Tracheal epithelial cell (primary cell): ENCODE results near the gene DHX58. TPM values are rescaled to one million over a fixed set of nuclear protein-coding genes. Genes with fewer than 3 reads are reported as not detected.

Source experiments
- total RNA-seq: library from RNA; depleted of rRNA; stranded (reverse); fragments of >200 nt; gene quantifications from 2 replicates; pipeline ENCODE4 v1.2.1, GENCODE V29; 2014

DHX58 gene
- 6.0 and 10.8 TPM in 2 replicates for total RNA-seq

GRCh38 chr17:42112552-42113176, at the start of gene DHX58:
Gene DHX58, minus strand, starts transcription at chr17:42112714. Its CDS starts 822 bp downstream, at chr17:42111892.

GRCh38 chr17:42122371-42123303, 10.1 kb upstream of the DHX58 start, which contains the start of gene HSPB9:
Gene HSPB9, plus strand, starts transcription at chr17:42122804. Its CDS starts 47 bp downstream, at chr17:42122851.

GRCh38 chr17:42120770-42121769, 8.6 kb upstream of the DHX58 start, which contains the start of gene KAT2A:
Gene KAT2A, minus strand, starts transcription at chr17:42121367. Its CDS starts 63 bp downstream, at chr17:42121304.

GRCh38 chr17:42097691-42098631, 14.6 kb downstream of the DHX58 start, which contains the start of gene ZNF385C:
Gene ZNF385C, minus strand, starts transcription at chr17:42098473. Its CDS starts 35,417 bp downstream, at chr17:42063056.

Other genes with a start within 250 kb of the DHX58 start
- 30.6 and 40.3 TPM in 2 replicates for gene KLHL11, start 247.3 kb downstream of the DHX58 start, total RNA-seq
- 106 and 230 TPM in 2 replicates for gene ACLY, start 193.8 kb downstream of the DHX58 start, total RNA-seq
- 0.72 TPM in 1 of 2 replicates, not detected in the other for gene ODAD4, start 182.1 kb downstream of the DHX58 start, total RNA-seq
- 22.0 and 36.4 TPM in 2 replicates for gene CNP, start 145.9 kb downstream of the DHX58 start, total RNA-seq
- 41.1 and 48.0 TPM in 2 replicates for gene DNAJC7, start 95.3 kb downstream of the DHX58 start, total RNA-seq
- gene NKIRAS2, start 92.6 kb downstream of the DHX58 start, total RNA-seq = 17.9 and 23.4 TPM in 2 replicates
- gene C17orf113, start 62.1 kb downstream of the DHX58 start, total RNA-seq = 0.48 and 0.64 TPM in 2 replicates
- under 0.01 TPM in 1 of 2 replicates, not detected in the other for gene ZNF385C, start 14.2 kb downstream of the DHX58 start, total RNA-seq
- gene KAT2A, start 8.7 kb upstream of the DHX58 start, total RNA-seq = 10.9 and 12.5 TPM in 2 replicates
- not detected in 2 replicates for gene HSPB9, start 10.1 kb upstream of the DHX58 start, total RNA-seq
- 48.2 and 67.5 TPM in 2 replicates for gene RAB5C, start 42.3 kb upstream of the DHX58 start, total RNA-seq
- gene KCNH4, start 68.4 kb upstream of the DHX58 start, total RNA-seq = 0.21 TPM in 1 of 2 replicates, not detected in the other
- gene HCRT, start 72.7 kb upstream of the DHX58 start, total RNA-seq = not detected in 2 replicates
- 11.3 and 12.8 TPM in 2 replicates for gene GHDC, start 81.8 kb upstream of the DHX58 start, total RNA-seq
- gene STAT5B, start 163.7 kb upstream of the DHX58 start, total RNA-seq = 15.4 and 17.7 TPM in 2 replicates
- 1.3 and 17.4 TPM in 2 replicates for gene STAT5A, start 175.8 kb upstream of the DHX58 start, total RNA-seq